ENCODE results near the gene TAF12.
A peak's percentile ranks its signal among the peaks of the same experiment; 100 is the strongest.

Gene TAF12

DNA sequence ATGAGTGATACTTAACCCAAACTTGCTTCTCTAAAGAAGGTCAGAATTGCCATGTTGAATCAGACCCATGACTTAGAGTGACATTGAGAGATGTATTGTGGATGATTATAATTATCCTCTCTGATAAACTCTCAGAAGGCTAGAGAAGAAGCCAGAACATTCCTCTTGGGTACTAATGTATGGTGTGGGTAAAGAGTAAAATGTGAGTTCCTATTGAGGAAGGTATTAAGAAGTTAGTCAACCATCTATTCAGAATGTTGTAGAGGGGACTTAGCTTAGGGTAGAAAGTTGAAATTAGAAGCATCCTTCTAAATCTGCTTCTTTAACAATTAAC is 33.0 kb upstream of the TAF12 start:
- TF ChIP-seq FOXP2 (optimal IDR thresholded peaks at IDR 0.05; ENCODE audit: borderline replicate concordance, extremely low read depth, extremely low read length, insufficient read depth), result no peak
- TF ChIP-seq TAF1 (IDR thresholded peaks at IDR 0.05; ENCODE audit: borderline replicate concordance, insufficient read depth, low read length), result no peak

- TF ChIP-seq FOXP2 (optimal IDR thresholded peaks at IDR 0.05; ENCODE audit: borderline replicate concordance, extremely low read depth, extremely low read length, insufficient read depth) (no peak), TAF1 (IDR thresholded peaks at IDR 0.05; ENCODE audit: borderline replicate concordance, insufficient read depth, low read length) (no peak), POLR2AphosphoS5 (IDR thresholded peaks at IDR 0.05; ENCODE audit: low read depth, low read length) (no peak), SIN3A (IDR thresholded peaks at IDR 0.05; ENCODE audit: borderline replicate concordance, insufficient read depth, low read length) (no peak)
- TF ChIP-seq, protein P1, sequence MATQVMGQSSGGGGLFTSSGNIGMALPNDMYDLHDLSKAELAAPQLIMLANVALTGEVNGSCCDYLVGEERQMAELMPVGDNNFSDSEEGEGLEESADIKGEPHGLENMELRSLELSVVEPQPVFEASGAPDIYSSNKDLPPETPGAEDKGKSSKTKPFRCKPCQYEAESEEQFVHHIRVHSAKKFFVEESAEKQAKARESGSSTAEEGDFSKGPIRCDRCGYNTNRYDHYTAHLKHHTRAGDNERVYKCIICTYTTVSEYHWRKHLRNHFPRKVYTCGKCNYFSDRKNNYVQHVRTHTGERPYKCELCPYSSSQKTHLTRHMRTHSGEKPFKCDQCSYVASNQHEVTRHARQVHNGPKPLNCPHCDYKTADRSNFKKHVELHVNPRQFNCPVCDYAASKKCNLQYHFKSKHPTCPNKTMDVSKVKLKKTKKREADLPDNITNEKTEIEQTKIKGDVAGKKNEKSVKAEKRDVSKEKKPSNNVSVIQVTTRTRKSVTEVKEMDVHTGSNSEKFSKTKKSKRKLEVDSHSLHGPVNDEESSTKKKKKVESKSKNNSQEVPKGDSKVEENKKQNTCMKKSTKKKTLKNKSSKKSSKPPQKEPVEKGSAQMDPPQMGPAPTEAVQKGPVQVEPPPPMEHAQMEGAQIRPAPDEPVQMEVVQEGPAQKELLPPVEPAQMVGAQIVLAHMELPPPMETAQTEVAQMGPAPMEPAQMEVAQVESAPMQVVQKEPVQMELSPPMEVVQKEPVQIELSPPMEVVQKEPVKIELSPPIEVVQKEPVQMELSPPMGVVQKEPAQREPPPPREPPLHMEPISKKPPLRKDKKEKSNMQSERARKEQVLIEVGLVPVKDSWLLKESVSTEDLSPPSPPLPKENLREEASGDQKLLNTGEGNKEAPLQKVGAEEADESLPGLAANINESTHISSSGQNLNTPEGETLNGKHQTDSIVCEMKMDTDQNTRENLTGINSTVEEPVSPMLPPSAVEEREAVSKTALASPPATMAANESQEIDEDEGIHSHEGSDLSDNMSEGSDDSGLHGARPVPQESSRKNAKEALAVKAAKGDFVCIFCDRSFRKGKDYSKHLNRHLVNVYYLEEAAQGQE (IDR thresholded peaks at IDR 0.05; ENCODE audit: insufficient read depth in 1 of 2, low read depth in 2 of 2, low read length in 2 of 2), result no peak
Observed at GRCh38 chr1:28671254-28671780, 28.4 kb upstream of the TAF12 start.

DNA sequence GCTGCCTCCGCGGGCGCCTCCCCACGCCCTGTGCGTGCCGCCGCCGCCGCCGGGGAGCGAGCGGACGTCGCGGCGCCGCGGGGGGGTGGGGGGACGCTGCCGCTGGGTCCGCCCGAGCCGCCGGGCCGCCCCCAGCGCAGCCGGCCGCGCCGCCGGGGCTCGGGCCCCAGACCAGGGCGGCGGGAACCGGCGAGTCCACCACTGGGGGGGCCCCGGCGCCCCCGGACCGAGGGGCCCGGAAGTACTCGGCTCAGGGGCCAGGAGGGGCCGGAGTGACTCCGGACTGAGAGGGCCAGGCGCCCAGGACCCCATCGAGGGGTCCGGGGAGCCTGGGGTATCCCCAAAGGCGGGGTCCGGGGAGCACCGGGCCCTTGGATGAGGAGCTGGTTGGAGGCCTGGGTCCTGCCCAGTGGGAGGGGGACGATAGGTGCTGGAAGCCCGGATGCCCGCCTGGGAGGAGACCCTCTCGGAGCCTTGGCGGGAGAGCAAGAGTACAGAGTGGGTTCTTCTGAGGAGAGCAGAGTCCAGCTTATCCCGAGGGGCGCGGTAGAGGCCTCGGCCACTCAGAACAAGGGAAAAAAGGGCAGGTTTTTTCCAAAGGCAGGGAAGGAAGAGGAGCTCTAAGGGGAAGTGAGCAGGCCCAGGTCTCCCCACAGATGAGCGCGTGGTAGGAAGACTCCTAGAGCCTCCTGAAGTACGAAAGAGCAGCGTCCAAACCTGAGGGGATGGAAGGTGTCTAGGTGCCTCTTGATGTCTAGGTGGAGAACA is 26.3 kb upstream of the TAF12 start:
- 0 out of 2 replicates have a peak, but pooled peaks have one; percentile 4 for TF ChIP-seq TAF1 (IDR thresholded peaks at IDR 0.05; ENCODE audit: borderline replicate concordance, insufficient read depth, low read length)
- TF ChIP-seq POLR2AphosphoS5 (IDR thresholded peaks at IDR 0.05; ENCODE audit: low read depth, low read length), result 0 out of 2 replicates have a peak, but pooled peaks have one; percentile 41
- TF ChIP-seq, protein P1 (IDR thresholded peaks at IDR 0.05; ENCODE audit: insufficient read depth in 1 of 2, low read depth in 2 of 2, low read length in 2 of 2), result no peak

DNA sequence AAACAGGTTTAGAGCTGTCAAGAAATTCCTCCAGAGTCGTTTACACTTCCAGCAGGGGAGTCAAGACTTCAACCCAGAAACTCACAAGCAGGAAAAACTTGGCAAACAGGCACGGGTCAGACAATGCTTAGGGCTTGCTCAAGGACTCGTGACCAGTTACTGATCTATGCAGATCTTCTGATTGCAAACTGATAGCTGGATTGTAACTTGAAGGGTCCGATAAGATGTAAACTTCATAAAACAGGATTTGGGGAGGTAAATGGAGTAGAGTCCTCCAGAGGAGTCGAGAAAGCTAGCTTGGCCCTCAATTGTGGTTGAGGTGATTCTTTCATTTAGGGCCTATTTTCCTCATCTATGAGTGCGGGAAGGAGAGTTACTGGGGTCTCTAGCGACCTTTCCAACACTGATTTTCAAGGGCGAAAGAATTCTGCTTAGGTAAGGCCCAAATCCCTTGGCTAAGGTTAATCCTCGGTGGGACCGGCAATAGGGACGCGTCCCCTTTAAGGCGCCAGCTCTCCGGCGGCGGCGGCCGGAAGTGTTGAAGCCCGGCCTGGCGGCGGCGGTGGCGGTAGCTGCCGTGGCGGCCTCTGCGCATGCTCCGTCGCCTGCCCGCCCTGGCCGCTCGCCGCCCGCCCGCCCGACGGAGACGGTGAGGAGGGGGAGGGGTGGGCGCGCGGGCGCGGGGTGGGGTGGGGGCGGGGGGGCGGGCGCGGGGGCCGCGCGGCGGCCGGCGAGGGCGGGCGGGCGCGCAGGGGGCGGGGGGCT is 25.5 kb upstream of the TAF12 start, which contains the start of gene GMEB1:
TSS of gene GMEB1 (plus strand) at position 594 of the 765 bp plus-strand sequence. CDS start 14,829 bp downstream, outside the sequence.
- TF ChIP-seq POLR2AphosphoS5 (IDR thresholded peaks at IDR 0.05; ENCODE audit: low read depth, low read length) (no peak), SIN3A (IDR thresholded peaks at IDR 0.05; ENCODE audit: borderline replicate concordance, insufficient read depth, low read length) (no peak), TAF1 (IDR thresholded peaks at IDR 0.05; ENCODE audit: borderline replicate concordance, insufficient read depth, low read length) (no peak; the same call in 1 of the 2 replicates), FOXP2 (optimal IDR thresholded peaks at IDR 0.05; ENCODE audit: borderline replicate concordance, extremely low read depth, extremely low read length, insufficient read depth) (no peak)
- TF ChIP-seq, protein P1 (IDR thresholded peaks at IDR 0.05; ENCODE audit: insufficient read depth in 1 of 2, low read depth in 2 of 2, low read length in 2 of 2), result no peak

GRCh38 chr1:28666806-28667205 is 23.9 kb upstream of the TAF12 start:
- no peak for TF ChIP-seq POLR2AphosphoS5 (IDR thresholded peaks at IDR 0.05; ENCODE audit: low read depth, low read length)
- TF ChIP-seq FOXP2 (optimal IDR thresholded peaks at IDR 0.05; ENCODE audit: borderline replicate concordance, extremely low read depth, extremely low read length, insufficient read depth), result no peak
- no peak for TF ChIP-seq SIN3A (IDR thresholded peaks at IDR 0.05; ENCODE audit: borderline replicate concordance, insufficient read depth, low read length)
- no peak for TF ChIP-seq TAF1 (IDR thresholded peaks at IDR 0.05; ENCODE audit: borderline replicate concordance, insufficient read depth, low read length)
- TF ChIP-seq, protein P1 (IDR thresholded peaks at IDR 0.05; ENCODE audit: insufficient read depth in 1 of 2, low read depth in 2 of 2, low read length in 2 of 2), result no peak

All from PFSK-1 (cell line).